ENCODE measurements around the gene SHH.

DNA sequence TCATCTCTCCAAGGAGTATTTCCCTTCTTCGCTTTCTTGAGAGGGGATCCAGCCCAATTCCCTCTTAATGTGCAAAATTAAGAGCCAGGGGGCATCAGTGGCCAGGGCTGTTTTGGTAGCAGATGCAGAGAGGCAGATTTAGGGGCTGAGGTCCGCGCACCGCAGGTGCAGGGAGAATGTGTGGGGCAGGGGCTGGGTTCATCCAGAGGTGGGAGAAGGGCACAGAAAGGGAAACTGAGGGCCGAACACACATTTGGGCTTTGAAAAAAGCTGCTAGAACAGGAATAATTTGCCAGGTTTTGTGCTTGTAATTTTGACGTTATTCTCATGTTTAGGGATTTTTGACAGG is 6.5 kb upstream of the SHH start:
- TF ChIP-seq EP300 (IDR thresholded peaks at IDR 0.05) (no peak), POLR2A (IDR thresholded peaks at IDR 0.05) (no peak)

Data from tibial nerve (tissue), 3 donors.